ACHN (cell line): Measurements from ENCODE around the gene UST.

Experiments
- DNase-seq: peaks from one replicate; pipeline ENCODE4 v3.0.0-alpha.2; 2015
- in situ Hi-C: cut with HindIII; loops from 2 replicates; pipeline ENCODE4 v1.10.0; 2017; ENCODE audit warnings: low sequenced_read_pairs, low pct_ligation_motif_present, low pct_unique_long_range_greater_than_20kb

The UST gene

DNA sequence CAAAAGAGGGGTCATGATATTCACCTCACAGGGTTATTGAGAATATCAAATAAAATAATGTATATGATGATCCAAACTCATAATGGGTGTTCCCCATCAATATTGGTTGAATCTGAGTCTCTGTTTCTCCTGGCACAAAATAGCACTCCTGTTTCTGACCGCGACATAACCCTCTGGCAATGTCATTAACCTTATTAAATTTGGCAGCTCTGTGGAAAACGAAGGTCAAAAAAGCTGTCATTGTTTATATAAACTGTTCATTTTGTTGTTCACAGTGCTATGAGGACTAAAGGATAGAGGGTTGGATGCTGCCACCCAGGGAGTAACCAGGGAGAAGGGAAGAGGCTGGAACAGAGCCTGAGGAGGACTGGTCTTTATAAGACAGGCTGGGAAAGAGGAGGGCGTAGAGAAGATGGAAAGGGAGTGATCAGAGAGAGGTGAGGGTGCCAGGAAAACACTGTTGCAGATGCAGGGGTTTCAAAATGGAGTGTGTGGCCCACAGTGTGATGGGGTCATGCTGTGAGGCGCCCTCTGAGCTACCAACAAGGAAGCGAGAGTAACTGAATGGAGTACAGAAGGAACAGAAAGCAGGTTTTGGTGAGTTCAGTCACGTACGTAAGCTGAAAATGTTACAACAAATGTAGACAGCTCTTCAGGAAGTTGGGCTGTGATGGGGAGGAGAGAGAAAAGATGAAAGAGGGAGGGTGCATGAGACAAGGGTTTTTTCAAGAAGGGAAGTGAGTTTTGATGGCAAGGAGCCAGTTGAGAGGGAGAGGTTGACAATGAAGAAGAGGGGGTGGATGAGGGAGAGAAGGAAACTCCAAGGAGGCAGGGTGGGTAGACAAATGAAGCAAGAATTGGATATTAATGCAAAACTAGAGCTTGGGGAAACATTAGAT lies 319.1 kb downstream of the UST start:
- DNase-seq = no peak
- in situ Hi-C loops = no loop called here

DNA sequence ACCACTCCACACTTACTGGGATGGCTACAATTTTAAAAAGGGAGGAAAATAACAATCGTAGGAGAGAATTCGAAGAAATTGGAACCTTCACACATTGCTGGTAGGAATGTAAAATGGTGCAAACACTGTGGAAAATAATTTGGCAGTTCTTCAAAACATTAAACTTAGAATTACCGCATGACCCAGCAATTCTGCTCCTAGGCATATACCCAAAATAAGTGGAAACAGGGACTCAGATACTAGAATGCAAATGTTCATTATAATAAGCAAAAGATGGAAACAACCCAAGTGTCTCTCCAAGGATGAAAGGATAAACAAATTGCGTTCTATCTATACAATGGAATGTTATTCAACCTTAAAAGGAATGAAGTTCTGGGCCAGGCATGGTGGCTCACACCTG lies 325.2 kb downstream of the UST start:
- DNase-seq = no peak
- in situ Hi-C loops = no loop called here

DNA sequence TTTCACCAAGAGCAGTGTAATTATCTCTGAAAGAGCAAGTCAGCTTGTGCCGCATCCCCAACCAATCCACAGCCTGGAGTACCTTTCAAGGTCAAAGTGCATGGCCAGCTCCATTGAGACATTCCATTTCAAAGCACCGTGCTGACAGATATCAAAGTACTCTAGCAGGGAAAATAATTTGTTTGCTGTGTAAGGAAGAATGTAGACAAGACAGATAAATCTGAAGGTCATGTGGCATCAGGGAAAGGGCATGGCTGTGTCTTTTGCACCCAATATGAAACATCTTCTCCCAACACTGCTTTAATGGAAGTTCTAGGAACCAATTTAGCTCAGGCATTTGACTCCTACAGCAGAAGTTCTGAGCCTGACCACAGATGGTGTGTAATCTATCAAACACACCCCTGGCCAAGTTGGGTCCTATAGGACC lies 328.0 kb downstream of the UST start:
- in situ Hi-C loops = loop anchor here (25.0 kb wide), 1 partner anchor 362 kb away; no protein-coding TSS in a partner anchor
- DNase-seq = no peak

DNA sequence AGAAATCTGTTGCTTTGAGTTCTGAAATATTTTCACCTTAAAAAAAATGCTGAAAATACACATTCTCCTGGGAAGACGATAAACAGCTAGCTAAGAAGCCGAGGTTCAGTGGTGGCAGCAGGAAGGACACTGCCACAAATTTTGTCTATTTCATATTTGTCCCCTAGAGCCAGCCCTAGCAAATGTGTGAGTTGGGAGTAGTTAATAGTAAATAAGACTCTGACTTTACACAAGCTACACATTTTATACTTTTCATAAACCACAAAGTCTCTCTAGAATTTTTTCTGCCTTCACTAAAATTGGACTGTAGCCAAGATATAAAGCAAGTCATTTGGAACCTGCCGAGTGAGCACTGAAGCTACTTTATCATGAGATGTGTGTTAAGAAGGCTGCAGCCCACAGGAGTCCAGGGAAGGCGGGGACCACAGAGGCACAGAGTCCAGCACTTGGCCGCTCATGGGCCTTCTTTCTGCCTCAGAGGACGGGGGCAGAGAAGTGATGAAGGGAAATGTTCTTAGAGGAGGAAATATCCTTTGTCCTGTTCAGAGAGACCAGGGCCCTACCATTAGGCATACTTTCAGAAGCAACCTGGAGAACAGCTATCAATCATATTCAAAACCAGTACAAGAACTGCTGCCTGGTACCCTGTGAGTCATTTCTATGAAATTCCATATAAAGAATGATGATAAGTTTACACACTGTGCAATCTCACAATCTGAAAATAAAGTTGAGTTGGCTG lies 329.0 kb downstream of the UST start:
- in situ Hi-C loops = loop anchor here (25.0 kb wide), 1 partner anchor 362 kb away; no protein-coding TSS in a partner anchor
- no peak for DNase-seq

DNA sequence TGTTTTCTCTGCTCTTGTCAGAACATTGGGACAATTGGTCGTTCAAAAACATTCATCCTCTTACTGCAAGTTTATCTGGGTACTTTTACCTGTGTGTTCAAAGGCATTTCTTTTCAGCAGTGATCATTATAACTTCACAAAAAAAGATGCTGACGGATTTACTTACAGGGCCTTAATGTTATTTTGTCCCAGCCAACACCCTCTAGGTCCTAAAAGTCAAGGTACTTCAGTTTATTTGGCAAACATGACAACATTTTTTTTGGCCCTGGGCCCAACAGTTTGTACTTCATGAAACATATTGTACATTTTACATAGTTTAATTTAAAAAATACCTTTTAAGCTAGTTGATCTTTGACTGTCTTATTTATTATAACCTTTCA lies 329.5 kb downstream of the UST start:
- DNase-seq = no peak
- in situ Hi-C loops = loop anchor here (25.0 kb wide), 1 partner anchor 361 kb away; no protein-coding TSS in a partner anchor

DNA sequence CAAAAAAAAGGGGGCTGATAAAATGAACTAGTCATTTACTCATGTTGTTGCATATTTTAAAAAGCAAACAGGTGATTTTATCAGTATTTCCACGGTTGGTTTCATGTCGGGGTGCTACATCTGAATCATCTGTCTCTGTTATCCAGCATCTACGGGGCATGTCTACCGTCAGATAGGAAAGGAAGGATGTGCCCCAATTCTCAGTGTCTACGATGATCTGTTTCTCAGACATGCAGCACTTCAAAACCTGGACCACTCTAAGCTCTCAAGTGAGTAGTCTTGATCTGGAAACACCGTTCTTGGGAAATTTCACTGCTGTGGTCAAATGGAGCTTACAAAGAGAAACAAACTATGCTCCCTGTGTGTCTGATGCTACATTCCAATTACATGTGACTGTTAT lies 330.4 kb downstream of the UST start:
- DNase-seq = no peak
- in situ Hi-C loops = loop anchor here (25.0 kb wide), 1 partner anchor 360 kb away; no protein-coding TSS in a partner anchor

DNA sequence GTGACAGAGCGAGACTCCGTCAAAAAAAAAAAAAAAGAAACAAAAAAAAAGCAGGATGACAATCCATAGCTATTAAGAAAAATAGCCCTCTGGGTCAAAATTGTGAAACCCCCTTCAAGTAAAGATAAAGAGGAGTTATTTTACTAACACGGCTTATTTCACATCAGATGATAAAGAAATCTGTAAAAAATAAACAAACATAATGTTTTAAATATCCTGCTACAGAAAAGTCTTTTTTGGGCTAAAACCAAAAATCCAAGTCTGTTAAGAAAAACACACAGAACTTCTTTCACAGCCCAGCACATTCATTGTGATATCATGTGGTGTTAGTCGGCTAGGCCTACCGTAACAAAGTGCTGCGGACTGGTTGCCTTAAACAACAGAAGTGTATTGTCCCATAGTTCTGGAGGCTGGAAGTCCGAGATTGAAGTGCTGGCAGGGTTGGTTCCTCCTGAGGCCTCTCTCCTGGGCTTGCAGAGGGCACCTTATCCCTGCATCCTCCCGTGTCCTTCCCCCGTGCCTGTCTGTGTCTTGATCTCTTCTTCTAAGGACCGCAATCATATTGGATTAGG lies 331.5 kb downstream of the UST start:
- DNase-seq = no peak
- in situ Hi-C loops = loop anchor here (25.0 kb wide), 1 partner anchor 359 kb away; no protein-coding TSS in a partner anchor

DNA sequence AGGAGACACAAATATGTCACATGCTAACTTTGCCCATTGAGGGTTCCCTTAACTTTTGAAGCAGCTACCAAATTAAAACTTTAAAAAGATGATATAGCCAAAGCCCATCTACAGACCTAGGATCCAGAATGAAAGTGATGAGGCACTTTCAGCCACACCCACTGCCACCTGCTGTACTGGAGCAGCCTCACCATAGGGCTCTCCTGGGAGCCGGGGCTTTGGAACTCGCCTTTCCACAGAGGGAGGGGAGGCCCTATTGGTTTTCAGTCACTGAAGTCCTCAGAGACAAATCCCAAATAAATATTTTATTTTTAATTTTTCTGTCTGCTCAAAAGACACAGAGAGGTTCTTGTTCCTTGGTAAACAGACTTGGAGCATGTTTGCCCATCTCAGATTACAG lies 332.6 kb downstream of the UST start:
- in situ Hi-C loops = loop anchor here (25.0 kb wide), 1 partner anchor 358 kb away; no protein-coding TSS in a partner anchor
- DNase-seq = no peak

DNA sequence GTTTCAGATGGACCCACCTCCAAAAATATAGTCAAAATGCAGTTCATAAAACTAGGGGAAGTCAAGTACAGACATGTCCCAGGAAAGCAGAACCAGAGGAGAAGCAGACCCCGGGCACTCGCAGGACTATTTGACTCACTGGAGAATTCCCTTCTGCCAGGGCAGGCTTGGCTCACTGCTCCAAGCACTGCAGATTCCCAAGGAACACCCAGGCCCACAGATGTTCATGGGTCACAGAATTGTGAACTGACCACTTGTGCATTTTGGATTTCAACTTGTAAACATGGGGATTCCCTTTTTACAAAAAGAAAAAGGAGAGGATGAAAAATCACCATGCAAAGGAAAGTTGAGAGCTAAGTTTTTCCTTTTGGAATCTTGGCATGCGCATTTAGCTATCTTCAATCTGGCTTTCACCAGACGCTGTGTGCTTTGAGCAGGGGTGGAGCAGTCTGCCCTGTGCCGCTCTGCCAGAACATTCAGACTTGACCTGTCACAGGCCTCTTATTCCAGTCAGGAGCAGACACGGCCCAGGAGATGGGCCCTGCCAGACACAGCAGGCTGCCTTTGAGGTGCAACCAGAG lies 333.2 kb downstream of the UST start:
- in situ Hi-C loops = loop anchor here (25.0 kb wide), 1 partner anchor 357 kb away; no protein-coding TSS in a partner anchor
- DNase-seq = no peak

DNA sequence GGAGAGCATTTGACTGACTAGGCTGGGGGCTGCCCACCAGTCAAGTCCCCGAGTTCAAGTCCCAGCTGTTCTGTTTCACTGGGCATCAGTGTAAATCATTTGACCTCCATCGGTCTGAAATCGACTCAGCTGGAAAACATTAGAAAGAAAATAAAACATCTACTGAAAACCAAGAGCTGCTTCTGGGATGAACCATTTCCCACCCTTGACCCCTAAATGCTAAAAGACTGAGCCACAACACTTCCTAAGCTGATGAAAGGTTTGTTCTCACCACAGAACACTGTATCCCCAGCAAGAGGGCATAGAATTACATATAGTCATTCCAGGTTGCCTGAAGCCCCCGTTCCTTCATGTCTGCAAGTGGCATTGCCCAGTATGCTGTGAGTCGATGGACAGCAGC lies 333.7 kb downstream of the UST start:
- DNase-seq = no peak
- in situ Hi-C loops = loop anchor here (25.0 kb wide), 1 partner anchor 357 kb away; no protein-coding TSS in a partner anchor

DNA sequence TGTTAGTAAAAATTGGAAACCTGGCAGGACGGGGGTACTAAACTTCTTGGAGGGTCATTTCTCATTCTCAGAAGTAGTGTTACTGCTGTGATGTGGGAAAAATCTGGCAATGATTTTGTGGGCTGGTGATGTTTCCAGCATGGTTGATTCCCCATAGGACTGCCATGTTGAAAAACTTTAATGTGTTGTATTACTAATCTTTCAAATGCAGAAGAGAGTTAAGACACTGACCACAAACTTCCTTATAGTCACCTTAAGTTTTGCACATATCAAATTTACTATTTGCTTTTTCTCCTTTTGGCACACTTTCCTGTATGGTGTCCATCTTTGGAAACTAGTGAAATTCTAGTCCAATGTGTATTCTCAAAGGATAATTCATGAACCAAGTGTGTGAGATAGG lies 334.5 kb downstream of the UST start:
- in situ Hi-C loops = loop anchor here (25.0 kb wide), 1 partner anchor 356 kb away; no protein-coding TSS in a partner anchor

DNA sequence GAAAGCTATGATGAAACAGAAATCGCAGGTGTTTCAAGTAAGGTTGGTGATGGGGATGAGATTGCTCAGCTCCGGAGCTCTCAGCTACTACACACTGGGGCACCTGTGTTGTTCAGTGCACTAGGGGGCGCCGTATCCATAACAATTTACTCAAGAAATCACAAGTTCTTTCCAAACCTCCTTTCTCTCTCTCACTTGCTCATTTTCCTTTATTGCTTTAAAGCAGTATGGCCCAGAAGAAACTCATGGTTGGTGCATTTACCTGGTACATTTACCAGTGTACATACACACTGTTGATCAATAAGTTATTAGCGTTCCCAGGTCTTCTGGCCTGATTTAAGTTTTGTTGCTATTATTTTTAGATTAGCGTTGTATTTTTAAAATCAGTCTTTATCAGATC lies 335.5 kb downstream of the UST start:
- in situ Hi-C loops = loop anchor here (25.0 kb wide), 1 partner anchor 355 kb away; no protein-coding TSS in a partner anchor
- DNase-seq = peak; percentile 54

More for the DNA sequence above, 334.5 kb downstream of the UST start:
- no peak for DNase-seq

DNA sequence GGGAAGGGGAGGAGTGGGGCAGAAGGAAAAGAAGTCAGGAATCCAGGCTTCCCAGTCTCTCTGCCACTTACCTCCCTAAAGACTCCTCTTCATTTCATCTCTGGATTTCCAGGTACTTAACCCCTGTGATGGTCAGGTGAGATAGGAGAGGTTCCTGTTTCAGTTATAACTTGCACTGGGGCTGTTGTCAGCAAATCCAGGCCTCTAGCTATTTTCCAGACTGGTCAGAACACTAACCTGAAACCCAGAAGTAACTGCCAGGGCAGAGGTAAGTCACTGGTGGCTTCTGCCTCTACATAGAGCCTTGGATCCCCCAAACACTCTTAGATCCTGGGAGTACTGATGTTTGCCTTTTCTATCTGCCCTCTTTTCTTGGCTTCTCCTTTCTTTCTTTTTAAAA lies 337.2 kb downstream of the UST start:
- no peak for DNase-seq
- in situ Hi-C loops = loop anchor here (25.0 kb wide), 1 partner anchor 353 kb away; no protein-coding TSS in a partner anchor

DNA sequence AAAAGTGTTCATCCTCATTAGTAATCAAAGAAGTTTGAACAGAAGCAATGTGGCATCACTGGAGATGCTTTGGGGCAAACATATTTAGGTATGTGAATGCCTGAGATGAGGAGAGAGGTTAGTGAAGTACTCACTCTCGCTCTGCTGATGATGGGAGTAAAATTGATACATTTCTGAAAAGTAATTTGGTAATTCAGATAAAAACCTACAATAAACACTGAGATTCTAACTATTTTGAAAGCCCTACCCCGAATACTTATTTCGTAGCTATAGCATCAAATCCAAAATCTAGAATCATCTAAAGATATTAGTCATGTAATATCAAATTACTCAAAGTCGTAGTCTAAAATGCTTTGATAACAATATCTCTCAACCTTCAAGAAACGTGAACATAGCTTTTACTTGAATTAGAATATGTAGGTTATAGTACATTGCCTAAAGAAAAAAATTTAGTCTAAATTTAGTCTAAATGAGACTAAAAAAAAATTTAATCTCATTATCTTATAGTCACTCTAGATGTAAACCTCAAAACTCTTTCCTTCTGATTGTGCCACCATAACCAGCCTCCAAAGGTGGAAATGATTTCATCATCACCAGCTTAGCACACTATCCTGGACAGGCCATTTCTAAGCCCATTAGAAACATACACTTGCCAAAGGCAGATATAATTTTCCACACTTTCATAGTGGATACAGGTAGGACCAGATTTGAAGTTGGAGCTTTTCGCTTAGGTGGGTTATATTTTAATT lies 338.2 kb downstream of the UST start:
- no peak for DNase-seq
- in situ Hi-C loops = loop anchor here (25.0 kb wide), 1 partner anchor 352 kb away; no protein-coding TSS in a partner anchor

DNA sequence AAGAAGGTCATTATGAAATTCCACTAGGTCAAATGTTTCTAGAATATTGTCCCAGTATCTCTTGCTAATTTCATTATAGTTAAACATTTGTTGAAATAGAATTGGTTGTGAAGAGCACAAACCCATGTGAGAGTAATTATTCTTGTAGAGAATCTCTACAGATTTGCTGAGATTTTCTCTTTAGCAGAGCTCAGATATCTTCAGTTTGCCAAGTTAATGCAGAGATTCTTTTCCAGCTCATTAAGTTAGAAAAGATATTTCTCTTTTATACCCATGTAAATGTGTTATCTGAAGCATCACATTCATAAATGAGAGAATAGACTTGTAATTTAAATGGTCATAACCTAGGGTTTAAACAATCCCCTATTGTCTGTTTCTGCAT lies 338.7 kb downstream of the UST start:
- DNase-seq = no peak

DNA sequence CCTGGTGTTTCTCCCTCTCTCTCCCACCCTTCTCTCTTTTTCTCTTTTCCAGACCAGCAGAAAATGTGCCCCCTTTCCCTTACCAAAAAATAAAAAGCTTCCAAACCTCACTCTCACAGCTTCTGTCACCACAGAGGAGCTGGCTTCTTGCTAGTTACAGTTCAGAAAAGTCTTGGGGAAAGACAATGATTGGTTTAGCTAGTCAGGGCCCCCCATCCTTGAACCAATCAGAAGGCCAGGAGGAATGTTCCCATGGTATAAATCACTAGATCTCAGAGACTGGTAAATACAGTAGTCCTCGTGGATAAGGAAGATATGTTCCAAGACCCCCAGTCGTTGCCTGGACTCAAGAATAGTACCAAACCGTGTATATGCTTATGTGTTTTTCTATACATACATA lies 339.5 kb downstream of the UST start:
- DNase-seq = no peak
- in situ Hi-C loops = loop anchor here (25.0 kb wide), 1 partner anchor 351 kb away; no protein-coding TSS in a partner anchor

More for the DNA sequence above, 338.7 kb downstream of the UST start:
- in situ Hi-C loops = loop anchor here (25.0 kb wide), 1 partner anchor 352 kb away; no protein-coding TSS in a partner anchor

DNA sequence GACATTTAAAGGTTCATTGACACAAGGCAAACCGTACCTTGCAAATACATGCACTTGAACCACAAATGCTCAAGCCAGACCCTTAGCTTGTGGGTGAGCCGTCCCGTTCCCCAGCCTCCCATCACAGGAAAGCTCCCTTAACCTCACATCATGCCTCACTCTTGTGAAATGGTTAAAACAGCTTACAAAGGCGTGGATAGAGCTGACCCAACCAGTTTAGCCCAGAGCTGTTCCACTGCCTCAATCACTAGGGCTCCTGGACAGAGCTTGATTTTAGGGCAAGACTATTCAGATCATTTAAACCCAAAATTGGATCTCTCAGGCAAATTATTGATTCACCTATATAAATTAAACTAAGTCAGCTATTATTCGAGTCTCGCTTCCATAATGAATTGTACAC lies 341.1 kb downstream of the UST start:
- no peak for DNase-seq
- in situ Hi-C loops = loop anchor here (25.0 kb wide), 1 partner anchor 349 kb away; no protein-coding TSS in a partner anchor
